ENCODE results near the gene WWC1. TPM values are rescaled to one million over a fixed set of nuclear protein-coding genes. Genes with fewer than 3 reads are reported as not detected.
"Not testable (repeated sequence)": the region's sequence is repeated elsewhere in the genome, so short reads cannot be mapped to it uniquely, and the experiment has no call there.

WWC1 gene
- total RNA-seq, 1 experiment from 2014 or later, result not detected

GRCh38 chr5:168434001-168434400 is 142.6 kb downstream of the WWC1 start:
- Histone ChIP-seq H3K9ac (ENCODE audit: low read length) (no peak overlapping the region), H3K4me2 (ENCODE audit: low read depth, low read length, poor library complexity, severe bottlenecking) (no peak overlapping the region), H3K4me1 (ENCODE audit: low read length) (no peaks in the 10 kb centered on the region), H3K9me3 (ENCODE audit: low read length) (no peaks in the 10 kb centered on the region), H3K27ac (ENCODE audit: low read length) (no peak overlapping the region), H3K79me2 (ENCODE audit: low read length) (no peaks in the 10 kb centered on the region), H3K4me3 (ENCODE audit: low read length) (no peak overlapping the region), H3K27me3 (ENCODE audit: low read length) (no peaks in the 10 kb centered on the region), H3K9me2 (replicated peaks; ENCODE audit: insufficient read depth, low read length) (no peaks in the 10 kb centered on the region), H3K36me3 (ENCODE audit: insufficient read depth, low read length) (no peaks in the 10 kb centered on the region), H2AFZ (ENCODE audit: low read length) (no peak overlapping the region), H4K20me1 (ENCODE audit: insufficient read depth, low read depth, low read length) (no peaks in the 10 kb centered on the region)
- DNase-seq, result peak; percentile 27

GRCh38 chr5:168434746-168435321 is 143.4 kb downstream of the WWC1 start:
- Histone ChIP-seq H3K4me2 (ENCODE audit: low read depth, low read length, poor library complexity, severe bottlenecking) (no peak overlapping the region), H4K20me1 (ENCODE audit: insufficient read depth, low read depth, low read length) (no peaks in the 10 kb centered on the region), H3K27me3 (ENCODE audit: low read length) (no peaks in the 10 kb centered on the region), H2AFZ (ENCODE audit: low read length) (no peak overlapping the region), H3K9me3 (ENCODE audit: low read length) (no peaks in the 10 kb centered on the region), H3K4me1 (ENCODE audit: low read length) (no peaks in the 10 kb centered on the region), H3K27ac (ENCODE audit: low read length) (no peak overlapping the region), H3K9ac (ENCODE audit: low read length) (no peak overlapping the region), H3K79me2 (ENCODE audit: low read length) (no peaks in the 10 kb centered on the region), H3K9me2 (replicated peaks; ENCODE audit: insufficient read depth, low read length) (no peaks in the 10 kb centered on the region), H3K4me3 (ENCODE audit: low read length) (no peak overlapping the region), H3K36me3 (ENCODE audit: insufficient read depth, low read length) (no peaks in the 10 kb centered on the region)
- no peak for DNase-seq

- not testable (repeated sequence) for H3K9ac ChIP-seq (ENCODE audit: low read length); H3K9me2 ChIP-seq (replicated peaks; ENCODE audit: insufficient read depth, low read length); H3K27ac ChIP-seq (ENCODE audit: low read length); DNase-seq; H3K4me3 ChIP-seq (ENCODE audit: low read length); H4K20me1 ChIP-seq (ENCODE audit: insufficient read depth, low read depth, low read length); H3K36me3 ChIP-seq (ENCODE audit: insufficient read depth, low read length); H2AFZ ChIP-seq (ENCODE audit: low read length); H3K4me2 ChIP-seq (ENCODE audit: low read depth, low read length, poor library complexity, severe bottlenecking); H3K9me3 ChIP-seq (ENCODE audit: low read length); H3K79me2 ChIP-seq (ENCODE audit: low read length); H3K27me3 ChIP-seq (ENCODE audit: low read length); H3K4me1 ChIP-seq (ENCODE audit: low read length)
These were observed 143.9 kb downstream of the WWC1 start for GRCh38 chr5:168435340-168435739.

- H3K9me3 ChIP-seq (ENCODE audit: low read length), result no peaks in the 10 kb centered on the region
These were observed 146.9 kb downstream of the WWC1 start for GRCh38 chr5:168438349-168438748.

GRCh38 chr5:168443533-168443932 is 152.1 kb downstream of the WWC1 start:
- no peaks in the 10 kb centered on the region for H3K9me2 ChIP-seq (replicated peaks; ENCODE audit: insufficient read depth, low read length)
- no peak overlapping the region for H3K4me2 ChIP-seq (ENCODE audit: low read depth, low read length, poor library complexity, severe bottlenecking)
- H3K36me3 ChIP-seq (ENCODE audit: insufficient read depth, low read length), result no peaks in the 10 kb centered on the region
- no peak overlapping the region for H3K4me3 ChIP-seq (ENCODE audit: low read length)
- no peak overlapping the region for H2AFZ ChIP-seq (ENCODE audit: low read length)
- no peak for DNase-seq
- no peaks in the 10 kb centered on the region for H3K9me3 ChIP-seq (ENCODE audit: low read length)
- H4K20me1 ChIP-seq (ENCODE audit: insufficient read depth, low read depth, low read length), result no peaks in the 10 kb centered on the region
- H3K27me3 ChIP-seq (ENCODE audit: low read length), result no peaks in the 10 kb centered on the region
- no peaks in the 10 kb centered on the region for H3K79me2 ChIP-seq (ENCODE audit: low read length)
- H3K27ac ChIP-seq (ENCODE audit: low read length), result no peak overlapping the region
- H3K4me1 ChIP-seq (ENCODE audit: low read length), result no peaks in the 10 kb centered on the region
- H3K9ac ChIP-seq (ENCODE audit: low read length), result no peak overlapping the region

More at GRCh38 chr5:168438349-168438748, 146.9 kb downstream of the WWC1 start:
- Histone ChIP-seq H3K9ac (ENCODE audit: low read length) (no peak overlapping the region), H3K4me3 (ENCODE audit: low read length) (no peak overlapping the region), H3K27me3 (ENCODE audit: low read length) (no peaks in the 10 kb centered on the region), H3K4me2 (ENCODE audit: low read depth, low read length, poor library complexity, severe bottlenecking) (no peak overlapping the region), H3K36me3 (ENCODE audit: insufficient read depth, low read length) (no peaks in the 10 kb centered on the region), H2AFZ (ENCODE audit: low read length) (no peak overlapping the region), H3K9me2 (replicated peaks; ENCODE audit: insufficient read depth, low read length) (no peaks in the 10 kb centered on the region), H3K27ac (ENCODE audit: low read length) (no peak overlapping the region), H3K79me2 (ENCODE audit: low read length) (no peaks in the 10 kb centered on the region), H4K20me1 (ENCODE audit: insufficient read depth, low read depth, low read length) (no peaks in the 10 kb centered on the region), H3K4me1 (ENCODE audit: low read length) (no peaks in the 10 kb centered on the region)
- DNase-seq, result no peak

- H3K36me3 ChIP-seq (ENCODE audit: insufficient read depth, low read length), result no peaks in the 10 kb centered on the region
- H3K4me1 ChIP-seq (ENCODE audit: low read length), result no peaks in the 10 kb centered on the region
- H3K27me3 ChIP-seq (ENCODE audit: low read length), result no peaks in the 10 kb centered on the region
- no peak overlapping the region for H3K9ac ChIP-seq (ENCODE audit: low read length)
- no peaks in the 10 kb centered on the region for H3K9me3 ChIP-seq (ENCODE audit: low read length)
- no peak overlapping the region for H2AFZ ChIP-seq (ENCODE audit: low read length)
- DNase-seq, result no peak
- no peak overlapping the region for H3K4me3 ChIP-seq (ENCODE audit: low read length)
- H3K4me2 ChIP-seq (ENCODE audit: low read depth, low read length, poor library complexity, severe bottlenecking), result no peak overlapping the region
- no peaks in the 10 kb centered on the region for H3K79me2 ChIP-seq (ENCODE audit: low read length)
- no peaks in the 10 kb centered on the region for H3K9me2 ChIP-seq (replicated peaks; ENCODE audit: insufficient read depth, low read length)
- no peaks in the 10 kb centered on the region for H4K20me1 ChIP-seq (ENCODE audit: insufficient read depth, low read depth, low read length)
- no peak overlapping the region for H3K27ac ChIP-seq (ENCODE audit: low read length)
These were observed 152.7 kb downstream of the WWC1 start for GRCh38 chr5:168443950-168444700.

GRCh38 chr5:168446983-168447619 is 155.7 kb downstream of the WWC1 start:
- Histone ChIP-seq H3K27ac (ENCODE audit: low read length) (no peak overlapping the region), H3K4me1 (ENCODE audit: low read length) (no peaks in the 10 kb centered on the region), H3K4me2 (ENCODE audit: low read depth, low read length, poor library complexity, severe bottlenecking) (no peak overlapping the region), H3K36me3 (ENCODE audit: insufficient read depth, low read length) (no peaks in the 10 kb centered on the region), H2AFZ (ENCODE audit: low read length) (no peak overlapping the region), H3K9me2 (replicated peaks; ENCODE audit: insufficient read depth, low read length) (no peaks in the 10 kb centered on the region), H3K27me3 (ENCODE audit: low read length) (no peaks in the 10 kb centered on the region), H3K4me3 (ENCODE audit: low read length) (no peak overlapping the region), H3K9ac (ENCODE audit: low read length) (no peak overlapping the region), H4K20me1 (ENCODE audit: insufficient read depth, low read depth, low read length) (no peaks in the 10 kb centered on the region), H3K79me2 (ENCODE audit: low read length) (no peaks in the 10 kb centered on the region), H3K9me3 (ENCODE audit: low read length) (no peaks in the 10 kb centered on the region)
- DNase-seq, result no peak

GRCh38 chr5:168447808-168448207 is 156.4 kb downstream of the WWC1 start:
- H4K20me1 ChIP-seq (ENCODE audit: insufficient read depth, low read depth, low read length), result no peaks in the 10 kb centered on the region
- no peaks in the 10 kb centered on the region for H3K9me3 ChIP-seq (ENCODE audit: low read length)
- no peak overlapping the region for H3K4me3 ChIP-seq (ENCODE audit: low read length)
- no peaks in the 10 kb centered on the region for H3K4me1 ChIP-seq (ENCODE audit: low read length)
- H2AFZ ChIP-seq (ENCODE audit: low read length), result no peak overlapping the region
- no peaks in the 10 kb centered on the region for H3K9me2 ChIP-seq (replicated peaks; ENCODE audit: insufficient read depth, low read length)
- H3K4me2 ChIP-seq (ENCODE audit: low read depth, low read length, poor library complexity, severe bottlenecking), result no peak overlapping the region
- no peak overlapping the region for H3K27ac ChIP-seq (ENCODE audit: low read length)
- DNase-seq, result no peak
- H3K9ac ChIP-seq (ENCODE audit: low read length), result no peak overlapping the region
- no peaks in the 10 kb centered on the region for H3K79me2 ChIP-seq (ENCODE audit: low read length)
- no peaks in the 10 kb centered on the region for H3K36me3 ChIP-seq (ENCODE audit: insufficient read depth, low read length)
- H3K27me3 ChIP-seq (ENCODE audit: low read length), result no peaks in the 10 kb centered on the region
